AG09319 (cell line): ENCODE results near the gene RAD51B.

Experiments used
- DNase-seq: peaks from one replicate; pipeline ENCODE4 v3.0.0-alpha.2; 2010; ENCODE audit warnings: low read depth; ENCODE audit errors: extremely low read depth
- TF ChIP-seq, protein P1 (sequence below): IDR thresholded peaks from 2 replicates; pipeline ENCODE4 v1.5.1; 2011; ENCODE audit warnings: low read depth, mild to moderate bottlenecking, inconsistent platforms, low read length, moderate library complexity

The RAD51B gene

GRCh38 chr14:67926821-67927220 is 107.2 kb downstream of the RAD51B start:
- TF ChIP-seq, protein P1, sequence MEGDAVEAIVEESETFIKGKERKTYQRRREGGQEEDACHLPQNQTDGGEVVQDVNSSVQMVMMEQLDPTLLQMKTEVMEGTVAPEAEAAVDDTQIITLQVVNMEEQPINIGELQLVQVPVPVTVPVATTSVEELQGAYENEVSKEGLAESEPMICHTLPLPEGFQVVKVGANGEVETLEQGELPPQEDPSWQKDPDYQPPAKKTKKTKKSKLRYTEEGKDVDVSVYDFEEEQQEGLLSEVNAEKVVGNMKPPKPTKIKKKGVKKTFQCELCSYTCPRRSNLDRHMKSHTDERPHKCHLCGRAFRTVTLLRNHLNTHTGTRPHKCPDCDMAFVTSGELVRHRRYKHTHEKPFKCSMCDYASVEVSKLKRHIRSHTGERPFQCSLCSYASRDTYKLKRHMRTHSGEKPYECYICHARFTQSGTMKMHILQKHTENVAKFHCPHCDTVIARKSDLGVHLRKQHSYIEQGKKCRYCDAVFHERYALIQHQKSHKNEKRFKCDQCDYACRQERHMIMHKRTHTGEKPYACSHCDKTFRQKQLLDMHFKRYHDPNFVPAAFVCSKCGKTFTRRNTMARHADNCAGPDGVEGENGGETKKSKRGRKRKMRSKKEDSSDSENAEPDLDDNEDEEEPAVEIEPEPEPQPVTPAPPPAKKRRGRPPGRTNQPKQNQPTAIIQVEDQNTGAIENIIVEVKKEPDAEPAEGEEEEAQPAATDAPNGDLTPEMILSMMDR: no peak
- no peak for DNase-seq

- no peak for DNase-seq
- TF ChIP-seq, protein P1: no peak
Observed at GRCh38 chr14:67927244-67927643, 107.7 kb downstream of the RAD51B start.

DNA sequence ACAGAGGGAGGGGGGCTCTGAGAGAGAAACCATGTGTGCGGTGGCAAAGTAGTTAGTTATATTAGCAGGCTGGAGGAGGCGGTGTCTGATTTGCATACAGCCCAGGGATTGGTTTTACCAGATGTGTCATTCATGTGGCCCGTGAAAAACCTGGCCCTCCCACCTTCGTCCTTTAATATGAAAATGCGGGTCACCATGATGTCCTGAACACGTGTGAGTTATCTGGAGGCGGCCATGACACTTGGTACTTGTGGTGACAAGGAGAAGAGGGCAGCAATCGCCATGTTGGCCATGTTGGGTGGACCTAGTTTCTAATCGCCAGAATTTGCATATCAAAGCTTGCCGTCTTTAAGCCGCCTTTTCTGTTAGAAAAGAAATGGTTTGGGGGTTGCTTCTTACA is 108.8 kb downstream of the RAD51B start:
- no peak for DNase-seq
- TF ChIP-seq, protein P1: no peak

DNA sequence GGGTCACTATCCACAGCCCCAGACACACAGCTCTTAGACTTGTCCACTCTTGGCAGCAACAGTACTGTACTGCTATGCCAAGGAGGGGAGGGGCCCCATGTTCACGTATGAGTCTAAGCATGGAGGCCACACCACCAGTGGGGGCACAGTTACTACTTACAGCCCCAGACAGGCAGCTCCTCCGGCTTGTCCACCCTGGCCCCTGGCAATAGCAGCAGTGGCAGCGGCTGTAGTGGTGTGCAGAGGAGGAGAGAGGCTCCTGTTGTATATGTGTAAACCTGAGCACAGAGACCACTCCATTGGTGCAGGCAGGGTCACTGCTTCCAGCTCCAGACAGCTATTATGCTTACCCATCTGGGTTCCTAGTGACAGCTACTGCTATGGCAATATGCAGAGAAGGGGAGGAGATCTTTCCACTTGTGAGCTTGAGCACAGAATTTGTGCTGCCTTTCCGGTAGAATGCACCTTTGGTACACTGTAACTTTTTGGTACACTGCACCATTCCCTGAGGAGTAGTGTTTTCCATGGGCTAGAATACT is 113.2 kb downstream of the RAD51B start:
- TF ChIP-seq, protein P1: no peak
- DNase-seq: no peak

DNA sequence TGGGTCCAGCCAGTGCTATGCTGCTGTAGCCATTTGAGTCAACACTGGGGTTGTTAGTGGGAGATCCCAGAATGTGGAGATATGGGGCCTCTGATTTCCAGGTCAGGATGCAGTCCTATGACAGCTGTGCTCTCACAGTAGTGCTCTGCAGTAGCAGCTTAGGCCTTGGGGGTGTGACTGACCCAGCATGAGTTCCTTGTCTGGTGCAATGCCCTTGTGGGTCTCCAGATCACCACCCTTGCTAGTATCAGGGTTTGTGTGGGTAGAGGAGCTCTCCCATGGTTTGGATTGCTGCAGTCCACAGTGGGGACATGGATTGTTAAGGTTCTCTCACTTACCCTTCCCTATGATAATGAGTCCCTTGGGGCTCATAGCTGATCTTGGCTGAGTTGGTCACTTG is 113.7 kb downstream of the RAD51B start:
- TF ChIP-seq, protein P1: no peak
- DNase-seq: no peak

- peak; percentile 66 for DNase-seq
- TF ChIP-seq, protein P1: peak; percentile 62
Observed at GRCh38 chr14:67934087-67934486, 114.5 kb downstream of the RAD51B start.

DNA sequence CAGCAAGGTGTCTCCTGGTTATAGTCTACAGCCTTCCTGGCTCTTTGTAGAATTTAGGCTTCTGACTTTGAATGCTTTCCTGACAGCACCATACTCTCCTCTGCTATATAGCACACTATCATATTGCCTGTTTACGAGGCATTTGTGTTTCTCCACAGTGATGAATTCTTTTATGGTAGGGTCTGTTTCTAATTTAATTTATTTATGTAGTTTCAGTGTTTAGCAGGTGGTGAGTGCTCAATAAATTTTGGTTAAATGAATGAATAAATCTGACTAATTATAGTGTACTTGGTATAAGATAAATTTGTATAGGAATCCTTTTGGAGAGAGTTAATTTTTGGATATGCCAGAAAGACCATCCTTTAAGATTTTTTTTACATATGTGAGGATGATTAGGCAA is 115.3 kb downstream of the RAD51B start:
- no peak for DNase-seq

More for the DNA sequence above, 115.3 kb downstream of the RAD51B start:
- TF ChIP-seq, protein P1: no peak
